A673 (cell line): Measurements from ENCODE around the gene CARMIL1.

ENCODE experiments used
- EZH2 ChIP-seq: fragments of 200-600 bp; sonication (generic); IDR thresholded peaks from 2 replicates; pipeline ENCODE4 v1.6.1; 2017; ENCODE audit warnings: borderline replicate concordance, low read depth, mild to moderate bottlenecking, mixed read lengths, antibody characterized with exemption, low read length; ENCODE audit not compliant: poor library complexity, severe bottlenecking
- TF ChIP-seq, protein P1 (sequence below): fragments of 300-800, 200-600 bp; sonication (generic); conservative IDR thresholded peaks from 2 replicates; pipeline ENCODE4 v1.5.1; 2017; ENCODE audit warnings: low read depth, mild to moderate bottlenecking, antibody characterized with exemption, low read length, moderate library complexity, mixed read lengths

DNA sequence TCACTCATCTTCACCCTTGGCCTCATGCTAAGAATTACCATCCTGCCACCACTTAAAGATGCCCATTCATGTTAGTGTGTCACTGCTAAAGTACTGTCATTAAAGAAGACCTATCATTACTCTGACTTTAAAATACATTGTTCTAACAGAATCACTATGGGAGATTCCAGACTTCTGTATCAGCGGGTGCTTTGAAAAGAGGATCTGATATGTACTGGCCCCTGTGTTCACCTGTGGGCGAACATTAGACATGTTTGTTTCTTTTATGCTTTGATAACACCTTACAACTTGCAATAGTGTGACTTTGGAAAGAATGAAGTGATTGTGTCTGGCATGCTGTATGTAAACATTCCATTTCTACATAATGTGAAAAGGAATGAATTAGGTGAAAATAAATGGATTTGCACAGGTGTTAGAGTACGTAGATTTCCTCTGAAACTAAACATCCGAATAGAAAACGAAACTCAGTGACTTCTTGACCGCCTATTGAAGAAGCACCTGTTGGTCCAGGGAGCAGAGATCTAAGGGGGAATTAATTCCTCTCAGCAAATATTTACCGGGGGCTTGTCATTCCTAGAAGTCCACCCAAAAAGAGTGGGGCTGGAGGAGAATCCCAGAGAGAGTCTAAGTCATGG, 132.3 kb downstream of the CARMIL1 start:
- TF ChIP-seq, protein P1, sequence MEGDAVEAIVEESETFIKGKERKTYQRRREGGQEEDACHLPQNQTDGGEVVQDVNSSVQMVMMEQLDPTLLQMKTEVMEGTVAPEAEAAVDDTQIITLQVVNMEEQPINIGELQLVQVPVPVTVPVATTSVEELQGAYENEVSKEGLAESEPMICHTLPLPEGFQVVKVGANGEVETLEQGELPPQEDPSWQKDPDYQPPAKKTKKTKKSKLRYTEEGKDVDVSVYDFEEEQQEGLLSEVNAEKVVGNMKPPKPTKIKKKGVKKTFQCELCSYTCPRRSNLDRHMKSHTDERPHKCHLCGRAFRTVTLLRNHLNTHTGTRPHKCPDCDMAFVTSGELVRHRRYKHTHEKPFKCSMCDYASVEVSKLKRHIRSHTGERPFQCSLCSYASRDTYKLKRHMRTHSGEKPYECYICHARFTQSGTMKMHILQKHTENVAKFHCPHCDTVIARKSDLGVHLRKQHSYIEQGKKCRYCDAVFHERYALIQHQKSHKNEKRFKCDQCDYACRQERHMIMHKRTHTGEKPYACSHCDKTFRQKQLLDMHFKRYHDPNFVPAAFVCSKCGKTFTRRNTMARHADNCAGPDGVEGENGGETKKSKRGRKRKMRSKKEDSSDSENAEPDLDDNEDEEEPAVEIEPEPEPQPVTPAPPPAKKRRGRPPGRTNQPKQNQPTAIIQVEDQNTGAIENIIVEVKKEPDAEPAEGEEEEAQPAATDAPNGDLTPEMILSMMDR = no peak
- TF ChIP-seq EZH2 = no peak
